ENCODE measurements around the gene CLDN16. TPM values are rescaled to one million over a fixed set of nuclear protein-coding genes. Genes with fewer than 3 reads are reported as not detected.

Gene CLDN16, protein sequence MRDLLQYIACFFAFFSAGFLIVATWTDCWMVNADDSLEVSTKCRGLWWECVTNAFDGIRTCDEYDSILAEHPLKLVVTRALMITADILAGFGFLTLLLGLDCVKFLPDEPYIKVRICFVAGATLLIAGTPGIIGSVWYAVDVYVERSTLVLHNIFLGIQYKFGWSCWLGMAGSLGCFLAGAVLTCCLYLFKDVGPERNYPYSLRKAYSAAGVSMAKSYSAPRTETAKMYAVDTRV
- total RNA-seq = not detected
- long read RNA-seq, donor 1 = 0 reads
- long read RNA-seq, donor 2 = 0 reads

DNA sequence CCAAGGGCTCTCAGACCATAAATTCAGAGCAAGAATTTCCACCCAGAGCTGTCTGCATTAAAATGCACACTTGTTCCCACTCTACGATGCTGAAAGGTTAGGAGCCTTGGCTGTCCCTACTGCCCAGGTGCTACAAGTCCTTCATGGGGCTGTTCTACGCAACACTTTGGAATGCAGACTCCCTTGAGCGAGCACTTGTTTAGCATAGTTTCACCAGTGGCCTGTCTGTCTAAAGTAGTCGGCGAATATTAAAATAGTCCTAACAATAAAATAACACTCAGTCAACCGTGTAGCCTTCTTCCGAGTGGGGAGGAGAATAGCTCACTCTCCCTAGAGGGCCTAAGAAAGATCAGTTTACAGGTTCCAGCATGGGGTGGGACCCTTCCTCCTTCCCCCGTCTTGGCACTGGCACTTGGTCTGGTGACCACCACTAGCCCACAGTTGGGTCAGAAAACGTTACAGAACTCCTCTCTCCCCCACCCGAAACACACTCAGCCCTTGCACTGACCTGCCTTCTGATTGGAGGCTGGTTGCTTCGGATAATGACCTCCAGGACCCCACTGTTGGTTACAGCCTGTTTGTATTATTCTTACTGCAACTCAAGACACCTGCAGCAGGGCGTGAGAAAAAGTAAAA lies at the start of gene CLDN16:
Gene CLDN16 (plus strand): TSS at position 586 of the 636 bp plus-strand sequence. CDS start 167 bp downstream, outside the sequence.
- Histone ChIP-seq H3K9me3 (no peaks in the 10 kb centered on the region), H3K36me3 (ENCODE audit: low read depth) (no peaks in the 10 kb centered on the region), H3K4me1 (ENCODE audit: low read depth) (no peaks in the 10 kb centered on the region), H3K4me3 (no peak within 1 kb of the TSS)
- ATAC-seq (no peak), DNase-seq (peak in 1 of 3 donors; percentile 10)
- intact Hi-C loops (cut with DNase I, micrococcal nuclease) = loop anchor here in 1 of 2 donors (10.0 kb wide), 1 partner anchor 163 kb away; no protein-coding TSS in a partner anchor
- TF ChIP-seq, protein P1, sequence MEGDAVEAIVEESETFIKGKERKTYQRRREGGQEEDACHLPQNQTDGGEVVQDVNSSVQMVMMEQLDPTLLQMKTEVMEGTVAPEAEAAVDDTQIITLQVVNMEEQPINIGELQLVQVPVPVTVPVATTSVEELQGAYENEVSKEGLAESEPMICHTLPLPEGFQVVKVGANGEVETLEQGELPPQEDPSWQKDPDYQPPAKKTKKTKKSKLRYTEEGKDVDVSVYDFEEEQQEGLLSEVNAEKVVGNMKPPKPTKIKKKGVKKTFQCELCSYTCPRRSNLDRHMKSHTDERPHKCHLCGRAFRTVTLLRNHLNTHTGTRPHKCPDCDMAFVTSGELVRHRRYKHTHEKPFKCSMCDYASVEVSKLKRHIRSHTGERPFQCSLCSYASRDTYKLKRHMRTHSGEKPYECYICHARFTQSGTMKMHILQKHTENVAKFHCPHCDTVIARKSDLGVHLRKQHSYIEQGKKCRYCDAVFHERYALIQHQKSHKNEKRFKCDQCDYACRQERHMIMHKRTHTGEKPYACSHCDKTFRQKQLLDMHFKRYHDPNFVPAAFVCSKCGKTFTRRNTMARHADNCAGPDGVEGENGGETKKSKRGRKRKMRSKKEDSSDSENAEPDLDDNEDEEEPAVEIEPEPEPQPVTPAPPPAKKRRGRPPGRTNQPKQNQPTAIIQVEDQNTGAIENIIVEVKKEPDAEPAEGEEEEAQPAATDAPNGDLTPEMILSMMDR (IDR thresholded peaks at IDR 0.05) = no peak

DNA sequence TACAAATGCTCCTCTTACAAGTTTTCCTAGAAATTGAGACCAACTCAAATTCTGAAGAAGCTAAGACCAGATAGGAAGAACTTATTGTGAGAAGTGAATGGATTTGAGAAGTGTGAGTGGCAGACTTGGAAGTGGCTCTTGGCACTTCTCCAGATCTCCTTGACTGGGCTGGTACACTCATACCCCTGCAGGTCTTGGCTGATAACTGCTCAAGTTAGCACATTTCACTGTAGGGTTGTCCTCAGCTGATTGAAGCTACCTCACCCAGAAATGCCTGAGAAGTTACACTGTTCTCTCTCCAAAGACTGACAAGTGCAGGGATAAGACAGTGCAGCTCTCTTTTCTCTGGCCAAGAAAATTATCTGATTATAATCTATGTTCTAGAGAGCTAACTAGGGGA lies 49.2 kb upstream of the CLDN16 start:
- Histone ChIP-seq H3K9me3 (no peaks in the 10 kb centered on the region), H3K4me3 (no peak overlapping the region), H3K36me3 (ENCODE audit: low read depth) (no peaks in the 10 kb centered on the region), H3K4me1 (ENCODE audit: low read depth) (no peaks in the 10 kb centered on the region)
- no peak for ATAC-seq
- intact Hi-C loops (cut with DNase I, micrococcal nuclease) = no loop called here
- DNase-seq = no peak
- TF ChIP-seq, protein P1 (IDR thresholded peaks at IDR 0.05) = no peak

DNA sequence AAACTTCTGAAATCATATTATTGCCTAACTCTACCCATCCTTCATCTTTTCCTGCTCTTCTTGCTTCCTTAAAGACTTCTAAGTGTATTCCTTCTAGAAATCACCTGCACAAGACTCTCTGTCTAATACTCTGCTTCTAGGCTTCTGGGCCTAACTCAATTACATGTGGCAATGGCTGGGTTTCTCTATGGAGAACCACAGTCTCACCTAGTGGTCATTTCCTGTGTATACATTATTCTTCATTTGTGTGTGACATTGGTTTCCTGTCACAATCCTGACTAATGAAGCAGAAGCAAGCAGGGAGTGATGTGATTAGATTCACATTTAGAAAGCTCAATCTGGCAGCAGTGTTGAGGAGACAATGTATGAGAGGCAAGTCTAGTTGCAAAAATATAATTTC lies 48.8 kb upstream of the CLDN16 start:
- no peaks in the 10 kb centered on the region for H3K36me3 ChIP-seq (ENCODE audit: low read depth)
- TF ChIP-seq, protein P1 (IDR thresholded peaks at IDR 0.05) = no peak
- intact Hi-C loops (cut with DNase I, micrococcal nuclease) = no loop called here
- no peak for DNase-seq
- peak; percentile 51 for ATAC-seq
- H3K4me3 ChIP-seq = no peak overlapping the region
- H3K4me1 ChIP-seq (ENCODE audit: low read depth) = no peaks in the 10 kb centered on the region
- no peaks in the 10 kb centered on the region for H3K9me3 ChIP-seq

DNA sequence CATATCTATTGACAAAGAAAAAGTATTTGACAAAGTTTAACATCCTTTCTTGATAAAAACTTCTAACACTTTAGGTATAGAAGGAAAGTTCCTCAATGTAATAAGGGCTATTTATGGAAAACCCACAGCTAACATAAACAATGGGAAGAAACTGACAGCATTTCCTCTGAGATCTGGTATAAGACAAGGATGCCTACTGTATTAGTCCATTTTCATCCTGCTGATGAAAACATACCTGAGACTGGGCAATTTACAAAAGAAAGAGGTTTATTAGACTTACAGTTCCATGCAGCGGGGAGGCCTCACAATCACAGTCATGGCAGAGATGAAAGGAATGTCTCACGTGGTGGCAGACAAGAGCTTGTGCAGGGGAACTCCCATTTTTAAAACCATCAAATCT lies 47.9 kb upstream of the CLDN16 start:
- intact Hi-C loops (cut with DNase I, micrococcal nuclease) = no loop called here
- DNase-seq = no peak
- TF ChIP-seq, protein P1 (IDR thresholded peaks at IDR 0.05) = no peak

DNA sequence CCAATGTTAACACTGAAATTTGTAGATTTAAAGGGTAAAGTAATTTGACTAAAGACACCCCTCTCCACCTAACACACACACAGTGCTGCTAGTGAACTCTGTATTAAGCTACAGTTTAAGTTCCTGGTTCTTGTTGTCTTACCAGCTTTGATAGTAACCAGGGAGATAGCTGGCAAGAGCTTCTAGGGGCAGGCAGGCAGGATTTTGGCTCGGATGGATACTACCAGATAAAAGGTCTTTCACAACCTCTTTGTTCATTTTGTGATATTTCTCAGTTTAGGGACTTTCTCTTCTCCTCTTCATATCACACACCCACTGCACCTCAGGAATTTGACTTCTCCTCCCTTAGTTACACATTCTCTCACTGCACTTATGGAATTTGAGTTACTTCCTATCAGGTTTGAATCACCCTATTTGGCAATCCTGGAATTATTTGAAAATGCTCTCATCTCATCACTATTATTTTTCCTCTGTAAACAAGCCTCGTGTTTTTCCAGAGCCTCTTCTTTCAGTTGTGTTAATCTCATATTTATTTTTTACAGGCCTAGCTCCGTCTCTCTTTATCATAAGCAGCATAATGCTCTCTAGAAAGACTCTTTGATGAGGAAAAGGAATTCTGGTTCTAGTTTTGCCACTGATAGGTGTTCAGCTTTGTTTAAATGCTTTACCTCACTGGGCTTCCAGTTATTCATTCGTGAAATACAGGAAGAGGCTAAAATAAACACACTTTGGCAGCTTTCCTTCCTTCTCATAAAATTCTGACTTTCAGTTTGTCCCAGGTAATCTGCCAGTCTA lies 42.7 kb upstream of the CLDN16 start:
- ATAC-seq (peak; percentile 92), DNase-seq (peak in 2 of 3 donors; percentile 24 to 35)
- Histone ChIP-seq H3K36me3 (ENCODE audit: low read depth) (no peaks in the 10 kb centered on the region), H3K4me3 (no peak overlapping the region), H3K9me3 (no peaks in the 10 kb centered on the region), H3K4me1 (ENCODE audit: low read depth) (no peaks in the 10 kb centered on the region)
- TF ChIP-seq, protein P1 (IDR thresholded peaks at IDR 0.05) = no peak
- intact Hi-C loops (cut with DNase I, micrococcal nuclease) = no loop called here

More for the DNA sequence above, 47.9 kb upstream of the CLDN16 start:
- ATAC-seq = no peak
- no peaks in the 10 kb centered on the region for H3K36me3 ChIP-seq (ENCODE audit: low read depth)
- no peaks in the 10 kb centered on the region for H3K9me3 ChIP-seq
- no peaks in the 10 kb centered on the region for H3K4me1 ChIP-seq (ENCODE audit: low read depth)
- H3K4me3 ChIP-seq = no peak overlapping the region
